Neural cell (in vitro differentiated cells): Measurements from ENCODE around the gene BPIFB4. TPM values are rescaled to one million over a fixed set of nuclear protein-coding genes. Genes with fewer than 3 reads are reported as not detected.

Experiments used
- H2AFZ ChIP-seq: fragments of 200-600, 300-800 bp; sonication (generic), shearing (Covaris generic); 2 replicates; pipeline ENCODE4 v1.6.0; 2014; ENCODE audit warnings: low read depth, mild to moderate bottlenecking, antibody characterized with exemption, low read length, moderate library complexity
- H3F3A ChIP-seq: fragments of 200-600 bp; shearing (Covaris generic); 2 replicates; pipeline ENCODE4 v1.6.1; 2016; ENCODE audit warnings: mild to moderate bottlenecking, moderate library complexity, mixed read lengths, antibody characterized with exemption, low read length; ENCODE audit not compliant: insufficient read depth, poor library complexity, severe bottlenecking
- H3K27ac ChIP-seq: fragments of 200-600, 300-800 bp; sonication (generic), shearing (Covaris generic); 2 replicates; pipeline ENCODE4 v1.5.1; 2014; ENCODE audit warnings: mild to moderate bottlenecking, low read length, moderate library complexity
- H3K27me3 ChIP-seq: fragments of 300-800, 200-600 bp; sonication (generic), shearing (Covaris generic); 2 replicates; pipeline ENCODE4 v1.6.0; 2014; ENCODE audit warnings: mild to moderate bottlenecking, low read depth, low read length, moderate library complexity; ENCODE audit not compliant: insufficient read depth
- H3K36me3 ChIP-seq: fragments of 300-800, 200-600 bp; sonication (generic), shearing (Covaris generic); 2 replicates; pipeline ENCODE4 v1.5.1; 2014; ENCODE audit warnings: mild to moderate bottlenecking, antibody characterized with exemption, low read length, moderate library complexity; ENCODE audit not compliant: insufficient read depth
- H3K4me2 ChIP-seq: fragments of 300-800, 200-600 bp; sonication (generic), shearing (Covaris generic); 2 replicates; pipeline ENCODE4 v1.6.0; 2014; ENCODE audit warnings: mild to moderate bottlenecking, low read length
- H3K4me3 ChIP-seq: fragments of 300-800, 200-600 bp; sonication (generic), shearing (Covaris generic); 2 replicates; pipeline ENCODE4 v1.5.1; 2014; ENCODE audit warnings: mild to moderate bottlenecking, low read length, moderate library complexity
- H3K79me2 ChIP-seq: fragments of 200-600 bp; shearing (Covaris generic); replicated peaks from 2 replicates; pipeline ENCODE4 v1.6.0; 2014; ENCODE audit warnings: mild to moderate bottlenecking, low read length, moderate library complexity; ENCODE audit not compliant: insufficient read depth
- H3K9ac ChIP-seq: fragments of 300-800, 200-600 bp; sonication (generic), shearing (Covaris generic); 2 replicates; pipeline ENCODE4 v1.6.1; 2016; ENCODE audit warnings: mild to moderate bottlenecking, low read length, mixed read lengths
- H3K9me2 ChIP-seq: fragments of 200-600 bp; shearing (Covaris generic); 2 replicates; pipeline ENCODE4 v1.6.1; 2016; ENCODE audit warnings: mild to moderate bottlenecking, low read length, mixed read lengths; ENCODE audit not compliant: insufficient read depth
- H3K9me3 ChIP-seq: fragments of 200-600, 300-800 bp; sonication (generic), shearing (Covaris generic); 2 replicates; pipeline ENCODE4 v1.6.1; 2016; ENCODE audit warnings: mild to moderate bottlenecking, mixed run types, low read length, moderate library complexity, mixed read lengths
- H4K20me1 ChIP-seq: fragments of 200-600 bp; shearing (Covaris generic); 2 replicates; pipeline ENCODE4 v1.6.1; 2016; ENCODE audit warnings: mild to moderate bottlenecking, mixed run types; ENCODE audit not compliant: insufficient read depth
- EP300 ChIP-seq: fragments of 450-650 bp; conservative IDR thresholded peaks from 2 replicates; pipeline ENCODE4 v1.6.1; 2014; ENCODE audit warnings: antibody characterized with exemption, mild to moderate bottlenecking, moderate library complexity; ENCODE audit not compliant: poor library complexity, severe bottlenecking
- EZH2 ChIP-seq: fragments of 200-600, 300-800 bp; shearing (Covaris generic), sonication (generic); IDR thresholded peaks from 2 replicates; pipeline ENCODE4 v1.6.1; 2014; ENCODE audit warnings: antibody characterized with exemption, low read length, borderline replicate concordance, mild to moderate bottlenecking; ENCODE audit not compliant: insufficient read depth, poor library complexity, severe bottlenecking
- MXI1 ChIP-seq: fragments of 450-650 bp; conservative IDR thresholded peaks from 2 replicates; pipeline ENCODE4 v1.6.1; 2014; ENCODE audit warnings: antibody characterized with exemption, mild to moderate bottlenecking; ENCODE audit not compliant: poor library complexity, severe bottlenecking
- POLR2AphosphoS5 ChIP-seq: IDR thresholded peaks from 2 replicates; pipeline ENCODE4 v1.6.1; 2012
- RAD21 ChIP-seq: fragments of 450-650 bp; conservative IDR thresholded peaks from 2 replicates; pipeline ENCODE4 v1.6.1; 2014; ENCODE audit warnings: antibody characterized with exemption, mild to moderate bottlenecking, moderate library complexity
- SMC3 ChIP-seq: fragments of 450-650 bp; conservative IDR thresholded peaks from 2 replicates; pipeline ENCODE4 v1.6.1; 2014; ENCODE audit warnings: antibody characterized with exemption, mild to moderate bottlenecking, moderate library complexity; ENCODE audit not compliant: poor library complexity
- TAF1 ChIP-seq: IDR thresholded peaks from 2 replicates; pipeline ENCODE4 v1.6.1; 2012; ENCODE audit warnings: low read depth
- polyA plus RNA-seq: library from polyadenylated mRNA; depleted of rRNA; stranded (reverse); fragments of >200 nt; gene quantifications from 2 replicates; pipeline ENCODE4 v1.2.3, GENCODE V29; 2014
- TF ChIP-seq, protein P1 (sequence below): fragments of 450-650 bp; IDR thresholded peaks from 2 replicates; pipeline ENCODE4 v1.5.1; 2014; ENCODE audit warnings: antibody characterized with exemption, mild to moderate bottlenecking, moderate library complexity; ENCODE audit not compliant: poor library complexity, severe bottlenecking
- TF ChIP-seq, protein P2 (sequence below): IDR thresholded peaks from 2 replicates; pipeline ENCODE4 v1.6.1; 2012; ENCODE audit warnings: borderline replicate concordance

The BPIFB4 gene
- polyA plus RNA-seq, 1 donor from 2014 or later, result not detected

DNA sequence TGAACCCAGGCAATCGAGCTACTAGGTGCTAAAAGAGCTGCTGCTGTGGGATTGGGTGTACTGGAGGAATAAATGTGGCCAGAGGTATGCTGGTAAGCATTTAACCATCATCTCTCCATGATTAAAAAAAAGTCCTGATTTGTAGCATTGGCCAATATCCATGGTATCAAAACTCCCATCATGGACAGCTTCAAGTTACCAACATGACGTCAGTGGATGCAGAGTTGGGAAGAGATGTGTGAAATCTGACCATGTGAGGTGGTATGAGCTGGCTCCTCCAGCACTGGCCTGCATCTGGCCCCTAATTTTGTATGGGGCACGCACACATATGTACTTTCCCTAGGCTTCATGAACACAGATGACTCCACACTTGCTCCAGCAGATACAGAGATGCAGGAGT is 11.7 kb downstream of the BPIFB4 start:
- Histone ChIP-seq H3K4me2 (no peak overlapping the region), H3K9me2 (no peaks in the 10 kb centered on the region), H3K9ac (no peak overlapping the region), H4K20me1 (no peaks in the 10 kb centered on the region), H3K9me3 (no peaks in the 10 kb centered on the region), H3K36me3 (no peaks in the 10 kb centered on the region), H3K4me3 (no peak overlapping the region), H3K27ac (no peak overlapping the region), H3F3A (no peaks in the 10 kb centered on the region), H3K79me2 (no peaks in the 10 kb centered on the region), H2AFZ (no peak overlapping the region), H3K27me3 (no peaks in the 10 kb centered on the region)
- TF ChIP-seq MXI1 (no peak), EP300 (no peak), EZH2 (no peak), POLR2AphosphoS5 (no peak), TAF1 (no peak), RAD21 (no peak), SMC3 (no peak)
- TF ChIP-seq, protein P1, sequence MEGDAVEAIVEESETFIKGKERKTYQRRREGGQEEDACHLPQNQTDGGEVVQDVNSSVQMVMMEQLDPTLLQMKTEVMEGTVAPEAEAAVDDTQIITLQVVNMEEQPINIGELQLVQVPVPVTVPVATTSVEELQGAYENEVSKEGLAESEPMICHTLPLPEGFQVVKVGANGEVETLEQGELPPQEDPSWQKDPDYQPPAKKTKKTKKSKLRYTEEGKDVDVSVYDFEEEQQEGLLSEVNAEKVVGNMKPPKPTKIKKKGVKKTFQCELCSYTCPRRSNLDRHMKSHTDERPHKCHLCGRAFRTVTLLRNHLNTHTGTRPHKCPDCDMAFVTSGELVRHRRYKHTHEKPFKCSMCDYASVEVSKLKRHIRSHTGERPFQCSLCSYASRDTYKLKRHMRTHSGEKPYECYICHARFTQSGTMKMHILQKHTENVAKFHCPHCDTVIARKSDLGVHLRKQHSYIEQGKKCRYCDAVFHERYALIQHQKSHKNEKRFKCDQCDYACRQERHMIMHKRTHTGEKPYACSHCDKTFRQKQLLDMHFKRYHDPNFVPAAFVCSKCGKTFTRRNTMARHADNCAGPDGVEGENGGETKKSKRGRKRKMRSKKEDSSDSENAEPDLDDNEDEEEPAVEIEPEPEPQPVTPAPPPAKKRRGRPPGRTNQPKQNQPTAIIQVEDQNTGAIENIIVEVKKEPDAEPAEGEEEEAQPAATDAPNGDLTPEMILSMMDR, result no peak
- TF ChIP-seq, protein P2, sequence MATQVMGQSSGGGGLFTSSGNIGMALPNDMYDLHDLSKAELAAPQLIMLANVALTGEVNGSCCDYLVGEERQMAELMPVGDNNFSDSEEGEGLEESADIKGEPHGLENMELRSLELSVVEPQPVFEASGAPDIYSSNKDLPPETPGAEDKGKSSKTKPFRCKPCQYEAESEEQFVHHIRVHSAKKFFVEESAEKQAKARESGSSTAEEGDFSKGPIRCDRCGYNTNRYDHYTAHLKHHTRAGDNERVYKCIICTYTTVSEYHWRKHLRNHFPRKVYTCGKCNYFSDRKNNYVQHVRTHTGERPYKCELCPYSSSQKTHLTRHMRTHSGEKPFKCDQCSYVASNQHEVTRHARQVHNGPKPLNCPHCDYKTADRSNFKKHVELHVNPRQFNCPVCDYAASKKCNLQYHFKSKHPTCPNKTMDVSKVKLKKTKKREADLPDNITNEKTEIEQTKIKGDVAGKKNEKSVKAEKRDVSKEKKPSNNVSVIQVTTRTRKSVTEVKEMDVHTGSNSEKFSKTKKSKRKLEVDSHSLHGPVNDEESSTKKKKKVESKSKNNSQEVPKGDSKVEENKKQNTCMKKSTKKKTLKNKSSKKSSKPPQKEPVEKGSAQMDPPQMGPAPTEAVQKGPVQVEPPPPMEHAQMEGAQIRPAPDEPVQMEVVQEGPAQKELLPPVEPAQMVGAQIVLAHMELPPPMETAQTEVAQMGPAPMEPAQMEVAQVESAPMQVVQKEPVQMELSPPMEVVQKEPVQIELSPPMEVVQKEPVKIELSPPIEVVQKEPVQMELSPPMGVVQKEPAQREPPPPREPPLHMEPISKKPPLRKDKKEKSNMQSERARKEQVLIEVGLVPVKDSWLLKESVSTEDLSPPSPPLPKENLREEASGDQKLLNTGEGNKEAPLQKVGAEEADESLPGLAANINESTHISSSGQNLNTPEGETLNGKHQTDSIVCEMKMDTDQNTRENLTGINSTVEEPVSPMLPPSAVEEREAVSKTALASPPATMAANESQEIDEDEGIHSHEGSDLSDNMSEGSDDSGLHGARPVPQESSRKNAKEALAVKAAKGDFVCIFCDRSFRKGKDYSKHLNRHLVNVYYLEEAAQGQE, result no peak

DNA sequence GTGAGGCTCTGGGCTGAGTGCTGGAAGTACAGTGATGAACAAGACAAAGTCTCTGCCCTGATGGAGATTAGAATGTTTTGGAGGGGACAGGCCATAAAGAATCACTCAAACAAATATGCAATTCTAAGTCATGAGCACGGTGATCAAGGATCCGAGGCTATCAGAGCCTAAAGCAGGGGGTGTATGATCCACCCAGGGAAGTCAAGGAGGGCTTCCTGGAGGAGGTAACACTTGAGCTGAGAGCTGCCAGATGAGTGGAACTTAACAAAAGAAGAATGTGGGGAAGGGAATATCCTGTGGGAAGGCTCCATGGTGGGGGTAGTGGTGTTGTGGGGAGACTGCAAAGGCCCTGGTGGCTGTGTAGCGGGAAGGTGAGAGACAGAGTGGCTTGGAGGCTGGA is 12.2 kb downstream of the BPIFB4 start:
- Histone ChIP-seq H3K36me3 (no peaks in the 10 kb centered on the region), H3K27ac (no peak overlapping the region), H4K20me1 (no peaks in the 10 kb centered on the region), H3K9me3 (no peaks in the 10 kb centered on the region), H3K9ac (no peak overlapping the region), H3K4me3 (no peak overlapping the region), H3K9me2 (no peaks in the 10 kb centered on the region), H3K27me3 (no peaks in the 10 kb centered on the region), H3F3A (no peaks in the 10 kb centered on the region), H3K4me2 (no peak overlapping the region), H3K79me2 (no peaks in the 10 kb centered on the region), H2AFZ (no peak overlapping the region)
- TF ChIP-seq EZH2 (no peak), POLR2AphosphoS5 (no peak), EP300 (no peak), TAF1 (no peak), MXI1 (no peak), RAD21 (no peak), SMC3 (no peak)
- TF ChIP-seq, protein P2, result no peak
- TF ChIP-seq, protein P1, result no peak
